GM23248 (cell line): Measurements from ENCODE around the gene KRT38. TPM values are rescaled to one million over a fixed set of nuclear protein-coding genes. Genes with fewer than 3 reads are reported as not detected.

ENCODE experiments used
- DNase-seq: peaks from one replicate; pipeline ENCODE4 v3.0.0-alpha.2; 2015
- H2AFZ ChIP-seq: fragments of 200-600 bp; sonication (generic); 2 replicates; pipeline ENCODE4 v1.6.1; 2016; ENCODE audit warnings: antibody characterized with exemption
- H3F3A ChIP-seq: fragments of 200-600 bp; sonication (generic); 2 replicates; pipeline ENCODE4 v1.6.1; 2016; ENCODE audit warnings: mild to moderate bottlenecking, antibody characterized with exemption, mixed run types; ENCODE audit not compliant: insufficient read depth
- H3K27ac ChIP-seq: fragments of 200-600 bp; sonication (generic); 2 replicates; pipeline ENCODE4 v1.5.1; 2016; ENCODE audit warnings: mild to moderate bottlenecking
- H3K27me3 ChIP-seq: fragments of 200-600 bp; sonication (generic); replicated peaks from 2 replicates; pipeline ENCODE4 v1.6.1; 2016; ENCODE audit warnings: mild to moderate bottlenecking; ENCODE audit not compliant: insufficient read depth
- H3K36me3 ChIP-seq: fragments of 200-600 bp; sonication (generic); 2 replicates; pipeline ENCODE4 v1.6.1; 2016; ENCODE audit warnings: low read depth, mild to moderate bottlenecking
- H3K4me1 ChIP-seq: fragments of 200-600 bp; sonication (generic); 2 replicates; pipeline ENCODE4 v1.6.1; 2016; ENCODE audit warnings: mild to moderate bottlenecking; ENCODE audit not compliant: insufficient read depth
- H3K4me2 ChIP-seq: fragments of 200-600 bp; sonication (generic); one replicate; pipeline ENCODE4 v1.6.1; 2016; ENCODE audit warnings: mild to moderate bottlenecking; ENCODE audit not compliant: unreplicated experiment
- H3K4me3 ChIP-seq: fragments of 200-600 bp; sonication (generic); 2 replicates; pipeline ENCODE4 v1.5.1; 2016; ENCODE audit warnings: mild to moderate bottlenecking
- H3K79me2 ChIP-seq: fragments of 200-600 bp; sonication (generic); 2 replicates; pipeline ENCODE4 v1.6.1; 2016; ENCODE audit warnings: mild to moderate bottlenecking; ENCODE audit not compliant: insufficient read depth
- H3K9ac ChIP-seq: fragments of 200-600 bp; sonication (generic); 2 replicates; pipeline ENCODE4 v1.6.1; 2016; ENCODE audit warnings: mild to moderate bottlenecking
- H3K9me2 ChIP-seq: fragments of 200-600 bp; sonication (generic); 2 replicates; pipeline ENCODE4 v1.6.1; 2016; ENCODE audit warnings: mixed run types, mild to moderate bottlenecking, moderate library complexity; ENCODE audit not compliant: insufficient read depth
- H3K9me3 ChIP-seq: fragments of 200-600 bp; sonication (generic); one replicate; pipeline ENCODE4 v1.6.1; 2017; ENCODE audit warnings: low read depth
- H4K20me1 ChIP-seq: fragments of 200-600 bp; sonication (generic); 2 replicates; pipeline ENCODE4 v1.6.0; 2016; ENCODE audit not compliant: insufficient read depth
- EZH2 ChIP-seq: fragments of 200-600 bp; sonication (generic); IDR thresholded peaks from 2 replicates; pipeline ENCODE4 v1.6.1; 2018; ENCODE audit warnings: antibody characterized with exemption, mild to moderate bottlenecking; ENCODE audit not compliant: insufficient read depth, poor library complexity, severe bottlenecking
- EZH2phosphoT487 ChIP-seq: fragments of 200-600 bp; sonication (generic); IDR thresholded peaks from 2 replicates; pipeline ENCODE4 v1.6.1; 2018; ENCODE audit warnings: antibody characterized with exemption, moderate library complexity, mild to moderate bottlenecking, low read depth; ENCODE audit not compliant: insufficient read depth
- WGBS, 2 experiments: methylation state at CpG; one replicate each; pipeline ENCODE4 v1.1.6; 2015 to 2017; ENCODE audit warnings: low lambda C conversion rate in 2 of 2, low coverage in 1 of 2; ENCODE audit errors: missing lambda C conversion rate in 2 of 2; 5-methylcytosine and 5-hydroxymethylcytosine counted together
- in situ Hi-C: fragments of 300-500 bp; cut with MboI; formaldehyde crosslinking; loops from 2 replicates; pipeline ENCODE4 v1.15.0; 2020
- polyA plus RNA-seq: library from polyadenylated mRNA; unstranded; fragments of >200 nt; fragmentation: Nextera tagmentation; extraction: Ambion mirVana; gene quantifications from 2 replicates; pipeline ENCODE4 v1.2.1, GENCODE V29; 2016
- total RNA-seq: library from RNA; depleted of rRNA; stranded (reverse); fragments of >200 nt; shearing (Covaris generic); gene quantifications from 2 replicates; pipeline ENCODE4 v1.2.3, GENCODE V29; 2014

KRT38 gene
- total and polyA plus RNA-seq, 2 experiments from 2014 or later, result not detected

- no peak overlapping the region for H2AFZ ChIP-seq
- no peaks in the 10 kb centered on the region for H3K36me3 ChIP-seq
- in situ Hi-C loops, result no loop called here
- no peaks in the 10 kb centered on the region for H3K9me3 ChIP-seq
- no peak for TF ChIP-seq EZH2phosphoT487
- no peak for TF ChIP-seq EZH2
- H4K20me1 ChIP-seq, result no peaks in the 10 kb centered on the region
- no peaks in the 10 kb centered on the region for H3K9me2 ChIP-seq
- no peaks in the 10 kb centered on the region for H3K79me2 ChIP-seq
- DNase-seq, result peak; percentile 63
- peaks cover 48% of the 10 kb centered on the region for H3K4me1 ChIP-seq
- no peak overlapping the region for H3K27ac ChIP-seq
- no peaks in the 10 kb centered on the region for H3F3A ChIP-seq
- H3K27me3 ChIP-seq, result no peaks in the 10 kb centered on the region
- H3K9ac ChIP-seq, result no peak overlapping the region
- H3K4me3 ChIP-seq, result no peak overlapping the region
- 58 to 59% methylated on average over 4 of the region's 4 CpGs for WGBS, 2 experiments
- H3K4me2 ChIP-seq, result no peak overlapping the region
Measured at GRCh38 chr17:41420134-41420533, 20.6 kb downstream of the KRT38 start.

GRCh38 chr17:41419716-41420115 is 21.1 kb downstream of the KRT38 start:
- Histone ChIP-seq H3K4me3 (no peak overlapping the region), H3K36me3 (no peaks in the 10 kb centered on the region), H3F3A (no peaks in the 10 kb centered on the region), H3K4me2 (no peak overlapping the region), H3K27me3 (no peaks in the 10 kb centered on the region), H4K20me1 (no peaks in the 10 kb centered on the region), H2AFZ (no peak overlapping the region), H3K9ac (no peak overlapping the region), H3K9me2 (no peaks in the 10 kb centered on the region), H3K9me3 (no peaks in the 10 kb centered on the region), H3K4me1 (peaks cover 48% of the 10 kb centered on the region), H3K27ac (no peak overlapping the region), H3K79me2 (no peaks in the 10 kb centered on the region)
- 92% methylated on average over 4 of the region's 4 CpGs for WGBS, 2 experiments
- TF ChIP-seq EZH2phosphoT487 (no peak), EZH2 (no peak)
- DNase-seq, result no peak
- in situ Hi-C loops, result no loop called here

GRCh38 chr17:41418116-41418860 is 22.5 kb downstream of the KRT38 start:
- no peaks in the 10 kb centered on the region for H3F3A ChIP-seq
- no peaks in the 10 kb centered on the region for H3K36me3 ChIP-seq
- H3K4me1 ChIP-seq, result peaks cover 48% of the 10 kb centered on the region
- no peaks in the 10 kb centered on the region for H4K20me1 ChIP-seq
- H2AFZ ChIP-seq, result no peak overlapping the region
- in situ Hi-C loops, result no loop called here
- no peak for DNase-seq
- H3K79me2 ChIP-seq, result no peaks in the 10 kb centered on the region
- H3K27ac ChIP-seq, result no peak overlapping the region
- no peak overlapping the region for H3K4me3 ChIP-seq
- H3K27me3 ChIP-seq, result no peaks in the 10 kb centered on the region
- no peaks in the 10 kb centered on the region for H3K9me2 ChIP-seq
- H3K9ac ChIP-seq, result no peak overlapping the region
- 79 to 94% methylated on average over 6 to 7 of the region's 7 CpGs for WGBS, 2 experiments
- H3K9me3 ChIP-seq, result no peaks in the 10 kb centered on the region
- H3K4me2 ChIP-seq, result no peak overlapping the region
- no peak for TF ChIP-seq EZH2phosphoT487
- no peak for TF ChIP-seq EZH2

GRCh38 chr17:41417576-41418015 is 23.2 kb downstream of the KRT38 start:
- H2AFZ ChIP-seq, result no peak overlapping the region
- no peaks in the 10 kb centered on the region for H3F3A ChIP-seq
- H3K4me3 ChIP-seq, result no peak overlapping the region
- no peaks in the 10 kb centered on the region for H3K79me2 ChIP-seq
- H3K27ac ChIP-seq, result no peak overlapping the region
- DNase-seq, result no peak
- no peaks in the 10 kb centered on the region for H3K9me3 ChIP-seq
- H3K9ac ChIP-seq, result no peak overlapping the region
- no peaks in the 10 kb centered on the region for H3K9me2 ChIP-seq
- peaks cover 48% of the 10 kb centered on the region for H3K4me1 ChIP-seq
- TF ChIP-seq EZH2, result no peak
- TF ChIP-seq EZH2phosphoT487, result no peak
- no peaks in the 10 kb centered on the region for H3K36me3 ChIP-seq
- no peaks in the 10 kb centered on the region for H3K27me3 ChIP-seq
- H3K4me2 ChIP-seq, result peak overlapping the region; percentile 8
- in situ Hi-C loops, result no loop called here
- 23 to 27% methylated on average over 4 of the region's 4 CpGs for WGBS, 2 experiments
- no peaks in the 10 kb centered on the region for H4K20me1 ChIP-seq
